ENCODE data around the gene SUMO4. TPM values are rescaled to one million over a fixed set of nuclear protein-coding genes. Genes with fewer than 3 reads are reported as not detected.

Gene SUMO4
- total and polyA plus RNA-seq, 4 donors = 0.49 to 6.9 (median 2.9) TPM; not detected in 1

- WGBS, 2 donors = 91 to 93% methylated on average over 2 of the region's 2 CpGs
- Histone ChIP-seq H3K4me1 (ENCODE audit: control insufficient read depth in 1 of 2, insufficient read depth in 2 of 2, low read length in 2 of 2) (no peaks in the 10 kb centered on the region), H3K4me3 (ENCODE audit: low read length in 2 of 2) (no peak overlapping the region), H3K9me3 (ENCODE audit: control insufficient read depth, low read length) (no peaks in the 10 kb centered on the region), H3K36me3 (ENCODE audit: control insufficient read depth in 1 of 2, insufficient read depth in 2 of 2, low read length in 1 of 2) (no peaks in the 10 kb centered on the region), H3K27ac (ENCODE audit: low read depth in 1 of 2, low read length in 2 of 2) (no peak overlapping the region), H3K27me3 (ENCODE audit: control insufficient read depth in 1 of 2, insufficient read depth in 2 of 2, low read length in 1 of 2) (no peaks in the 10 kb centered on the region)
- no peak for DNase-seq
- intact Hi-C loops (cut with DNase I) = loop anchor here (2.0 to 5.0 kb wide), 6 partner anchors 84 to 856 kb away; no protein-coding TSS in a partner anchor
- ATAC-seq (ENCODE audit: low FRiP score) = no peak
Observed at GRCh38 chr6:149433405-149433804, 33.3 kb downstream of the SUMO4 start.

- Histone ChIP-seq H3K27ac (ENCODE audit: low read depth in 1 of 2, low read length in 2 of 2) (no peak overlapping the region), H3K36me3 (ENCODE audit: control insufficient read depth in 1 of 2, insufficient read depth in 2 of 2, low read length in 1 of 2) (no peaks in the 10 kb centered on the region), H3K9me3 (ENCODE audit: control insufficient read depth, low read length) (no peaks in the 10 kb centered on the region), H3K4me1 (ENCODE audit: control insufficient read depth in 1 of 2, insufficient read depth in 2 of 2, low read length in 2 of 2) (no peaks in the 10 kb centered on the region), H3K4me3 (ENCODE audit: low read length in 2 of 2) (no peak overlapping the region), H3K27me3 (ENCODE audit: control insufficient read depth in 1 of 2, insufficient read depth in 2 of 2, low read length in 1 of 2) (no peaks in the 10 kb centered on the region)
- ATAC-seq (ENCODE audit: low FRiP score) (no peak), DNase-seq (no peak)
- 18 to 28% methylated on average over 1 of the region's 1 CpG for WGBS, 2 donors
- intact Hi-C loops (cut with DNase I) = loop anchor here (2.0 to 5.0 kb wide), 6 partner anchors 83 to 857 kb away; no protein-coding TSS in a partner anchor
Observed at GRCh38 chr6:149433881-149434280, 33.8 kb downstream of the SUMO4 start.

GRCh38 chr6:149435919-149436586, 36.0 kb downstream of the SUMO4 start:
- ATAC-seq (ENCODE audit: low FRiP score) = no peak
- no peaks in the 10 kb centered on the region for H3K36me3 ChIP-seq (ENCODE audit: control insufficient read depth in 1 of 2, insufficient read depth in 2 of 2, low read length in 1 of 2)
- WGBS, 2 donors = 89 to 95% methylated on average over 13 of the region's 13 CpGs

GRCh38 chr6:149436647-149437046, 36.6 kb downstream of the SUMO4 start:
- no peaks in the 10 kb centered on the region for H3K9me3 ChIP-seq (ENCODE audit: control insufficient read depth, low read length)
- ATAC-seq (ENCODE audit: low FRiP score) = no peak

More at GRCh38 chr6:149435919-149436586, 36.0 kb downstream of the SUMO4 start:
- Histone ChIP-seq H3K27ac (ENCODE audit: low read depth in 1 of 2, low read length in 2 of 2) (no peak overlapping the region), H3K9me3 (ENCODE audit: control insufficient read depth, low read length) (no peaks in the 10 kb centered on the region), H3K27me3 (ENCODE audit: control insufficient read depth in 1 of 2, insufficient read depth in 2 of 2, low read length in 1 of 2) (no peaks in the 10 kb centered on the region), H3K4me3 (ENCODE audit: low read length in 2 of 2) (no peak overlapping the region), H3K4me1 (ENCODE audit: control insufficient read depth in 1 of 2, insufficient read depth in 2 of 2, low read length in 2 of 2) (no peaks in the 10 kb centered on the region)
- intact Hi-C loops (cut with DNase I) = no loop called here
- no peak for DNase-seq

GRCh38 chr6:149437212-149437611, 37.1 kb downstream of the SUMO4 start:
- ATAC-seq (ENCODE audit: low FRiP score) (no peak), DNase-seq (no peak)
- Histone ChIP-seq H3K27me3 (ENCODE audit: control insufficient read depth in 1 of 2, insufficient read depth in 2 of 2, low read length in 1 of 2) (no peaks in the 10 kb centered on the region), H3K36me3 (ENCODE audit: control insufficient read depth in 1 of 2, insufficient read depth in 2 of 2, low read length in 1 of 2) (no peaks in the 10 kb centered on the region), H3K27ac (ENCODE audit: low read depth in 1 of 2, low read length in 2 of 2) (no peak overlapping the region), H3K4me1 (ENCODE audit: control insufficient read depth in 1 of 2, insufficient read depth in 2 of 2, low read length in 2 of 2) (no peaks in the 10 kb centered on the region), H3K4me3 (ENCODE audit: low read length in 2 of 2) (no peak overlapping the region), H3K9me3 (ENCODE audit: control insufficient read depth, low read length) (no peaks in the 10 kb centered on the region)
- WGBS, 2 donors = 83 to 87% methylated on average over 3 of the region's 3 CpGs
- intact Hi-C loops (cut with DNase I) = no loop called here

More at GRCh38 chr6:149436647-149437046, 36.6 kb downstream of the SUMO4 start:
- Histone ChIP-seq H3K27me3 (ENCODE audit: control insufficient read depth in 1 of 2, insufficient read depth in 2 of 2, low read length in 1 of 2) (no peaks in the 10 kb centered on the region), H3K4me1 (ENCODE audit: control insufficient read depth in 1 of 2, insufficient read depth in 2 of 2, low read length in 2 of 2) (no peaks in the 10 kb centered on the region), H3K27ac (ENCODE audit: low read depth in 1 of 2, low read length in 2 of 2) (no peak overlapping the region), H3K36me3 (ENCODE audit: control insufficient read depth in 1 of 2, insufficient read depth in 2 of 2, low read length in 1 of 2) (no peaks in the 10 kb centered on the region), H3K4me3 (ENCODE audit: low read length in 2 of 2) (no peak overlapping the region)
- no peak for DNase-seq
- WGBS, 2 donors = 96 to 97% methylated on average over 12 of the region's 12 CpGs
- intact Hi-C loops (cut with DNase I) = no loop called here

- ATAC-seq (ENCODE audit: low FRiP score) (no peak), DNase-seq (no peak)
- no peaks in the 10 kb centered on the region for H3K27me3 ChIP-seq (ENCODE audit: control insufficient read depth in 1 of 2, insufficient read depth in 2 of 2, low read length in 1 of 2)
- no peaks in the 10 kb centered on the region for H3K4me1 ChIP-seq (ENCODE audit: control insufficient read depth in 1 of 2, insufficient read depth in 2 of 2, low read length in 2 of 2)
- no peak overlapping the region for H3K4me3 ChIP-seq (ENCODE audit: low read length in 2 of 2)
- intact Hi-C loops (cut with DNase I) = no loop called here
- no peak overlapping the region for H3K27ac ChIP-seq (ENCODE audit: low read depth in 1 of 2, low read length in 2 of 2)
- no peaks in the 10 kb centered on the region for H3K9me3 ChIP-seq (ENCODE audit: control insufficient read depth, low read length)
- WGBS, 2 donors = 58 to 65% methylated on average over 3 of the region's 3 CpGs
- H3K36me3 ChIP-seq (ENCODE audit: control insufficient read depth in 1 of 2, insufficient read depth in 2 of 2, low read length in 1 of 2) = no peaks in the 10 kb centered on the region
Observed at GRCh38 chr6:149438855-149439254, 38.8 kb downstream of the SUMO4 start.

- H3K9me3 ChIP-seq (ENCODE audit: control insufficient read depth, low read length) = no peaks in the 10 kb centered on the region
- ATAC-seq (ENCODE audit: low FRiP score) (no peak), DNase-seq (no peak)
- no peak overlapping the region for H3K4me3 ChIP-seq (ENCODE audit: low read length in 2 of 2)
- no peaks in the 10 kb centered on the region for H3K27me3 ChIP-seq (ENCODE audit: control insufficient read depth in 1 of 2, insufficient read depth in 2 of 2, low read length in 1 of 2)
- H3K27ac ChIP-seq (ENCODE audit: low read depth in 1 of 2, low read length in 2 of 2) = no peak overlapping the region
- intact Hi-C loops (cut with DNase I) = no loop called here
- no peaks in the 10 kb centered on the region for H3K36me3 ChIP-seq (ENCODE audit: control insufficient read depth in 1 of 2, insufficient read depth in 2 of 2, low read length in 1 of 2)
- H3K4me1 ChIP-seq (ENCODE audit: control insufficient read depth in 1 of 2, insufficient read depth in 2 of 2, low read length in 2 of 2) = no peaks in the 10 kb centered on the region
- WGBS, 2 donors = 85 to 100% methylated on average over 1 of the region's 1 CpG
Observed at GRCh38 chr6:149439626-149440025, 39.6 kb downstream of the SUMO4 start.

- H3K27ac ChIP-seq (ENCODE audit: low read depth in 1 of 2, low read length in 2 of 2) = no peak overlapping the region
- 84 to 89% methylated on average over 16 of the region's 16 CpGs for WGBS, 2 donors
- intact Hi-C loops (cut with DNase I) = no loop called here
- H3K9me3 ChIP-seq (ENCODE audit: control insufficient read depth, low read length) = no peaks in the 10 kb centered on the region
- H3K27me3 ChIP-seq (ENCODE audit: control insufficient read depth in 1 of 2, insufficient read depth in 2 of 2, low read length in 1 of 2) = no peaks in the 10 kb centered on the region
- no peak overlapping the region for H3K4me3 ChIP-seq (ENCODE audit: low read length in 2 of 2)
- H3K36me3 ChIP-seq (ENCODE audit: control insufficient read depth in 1 of 2, insufficient read depth in 2 of 2, low read length in 1 of 2) = no peaks in the 10 kb centered on the region
- ATAC-seq (ENCODE audit: low FRiP score) (peak; percentile 36), DNase-seq (no peak)
- H3K4me1 ChIP-seq (ENCODE audit: control insufficient read depth in 1 of 2, insufficient read depth in 2 of 2, low read length in 2 of 2) = no peaks in the 10 kb centered on the region
Observed at GRCh38 chr6:149440735-149441671, 40.9 kb downstream of the SUMO4 start.

Data from aorta (tissue), 5 donors.